ENCODE data around the gene CGB3.

- TF ChIP-seq CTCF (IDR thresholded peaks at IDR 0.05) (no peak), EZH2 (IDR thresholded peaks at IDR 0.05) (no peak), EZH2phosphoT487 (IDR thresholded peaks at IDR 0.05) (no peak)
Measured at GRCh38 chr19:49010453-49010852, 13.7 kb downstream of the CGB3 start.
